GM06990 (cell line): ENCODE measurements around the gene AGAP1.

Source experiments
- DNase-seq: peaks from one replicate; pipeline ENCODE4 v3.0.0-alpha.2; 2011; ENCODE audit not compliant: insufficient read length; ENCODE audit errors: extremely low read depth
- H3K27me3 ChIP-seq: replicated peaks from 2 replicates; pipeline ENCODE4 v1.6.0; 2011; ENCODE audit warnings: low read length; ENCODE audit not compliant: control insufficient read depth, insufficient read depth
- H3K36me3 ChIP-seq: 2 replicates; pipeline ENCODE4 v1.5.1; 2011; ENCODE audit warnings: low read length; ENCODE audit not compliant: control insufficient read depth, insufficient read depth
- H3K4me3 ChIP-seq: replicated peaks from 2 replicates; pipeline ENCODE4 v1.5.1; 2011; ENCODE audit warnings: low read depth, mild to moderate bottlenecking, control low read depth, low read length
- CTCF ChIP-seq: IDR thresholded peaks from 2 replicates; pipeline ENCODE4 v1.5.1; 2011; ENCODE audit warnings: low read length, control low read depth, mild to moderate bottlenecking, inconsistent platforms; ENCODE audit not compliant: insufficient read depth, poor library complexity, severe bottlenecking

AGAP1 gene

GRCh38 chr2:235747001-235747785 lies 253.3 kb downstream of the AGAP1 start:
- H3K4me3 ChIP-seq = no peak overlapping the region
- H3K27me3 ChIP-seq = no peaks in the 10 kb centered on the region
- no peak for TF ChIP-seq CTCF
- no peak for DNase-seq
- H3K36me3 ChIP-seq = no peaks in the 10 kb centered on the region

DNA sequence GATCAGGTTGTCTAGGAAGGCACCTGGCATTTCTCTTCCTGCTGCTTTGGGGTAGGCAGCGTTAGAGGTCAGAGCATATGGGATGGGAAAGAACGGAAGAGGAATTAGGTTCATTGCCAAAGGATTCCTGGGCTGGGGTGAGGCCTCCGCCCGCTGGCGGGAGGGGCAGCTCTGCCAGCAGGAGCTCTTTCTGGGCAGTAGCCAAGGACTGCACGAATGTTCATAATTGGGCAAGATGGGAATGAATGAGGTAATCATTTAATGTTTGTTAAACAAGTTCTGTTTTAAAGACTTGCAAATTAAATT lies 253.9 kb downstream of the AGAP1 start:
- DNase-seq = no peak
- no peak overlapping the region for H3K4me3 ChIP-seq
- TF ChIP-seq CTCF = no peak
- H3K36me3 ChIP-seq = no peaks in the 10 kb centered on the region
- H3K27me3 ChIP-seq = no peaks in the 10 kb centered on the region

DNA sequence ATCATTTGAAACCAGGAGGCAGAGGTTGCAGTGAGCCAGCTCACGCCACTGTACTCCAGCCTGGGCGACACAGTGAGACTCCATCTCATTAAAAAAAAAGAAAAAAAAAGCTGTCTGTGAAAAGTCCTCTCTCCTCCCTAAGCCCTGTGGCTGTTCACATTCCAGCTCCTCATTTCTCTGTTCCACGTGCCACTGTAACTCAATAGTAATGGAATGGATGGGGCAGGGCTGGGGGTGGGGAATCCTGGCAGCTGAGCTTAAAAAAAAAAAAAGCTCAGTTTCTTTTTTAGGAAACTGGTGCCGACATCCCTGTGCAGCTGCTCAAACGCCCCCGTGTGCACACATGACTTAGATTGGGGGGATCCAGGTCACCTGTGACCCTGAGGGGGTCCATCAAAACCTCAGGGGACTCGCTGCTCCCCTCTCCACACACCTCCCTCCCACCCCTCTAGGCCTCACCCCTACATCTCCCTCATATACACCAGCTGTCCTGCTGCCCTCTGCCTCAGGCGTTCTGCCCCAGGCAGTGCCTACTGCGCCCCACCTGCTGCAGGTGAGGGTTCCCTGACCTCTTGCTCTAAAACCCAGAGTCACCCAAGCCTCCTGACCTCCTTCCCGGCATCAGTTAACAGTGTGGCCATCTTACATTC lies 255.4 kb downstream of the AGAP1 start:
- Histone ChIP-seq H3K27me3 (no peaks in the 10 kb centered on the region), H3K36me3 (no peaks in the 10 kb centered on the region), H3K4me3 (no peak overlapping the region)
- no peak for TF ChIP-seq CTCF
- no peak for DNase-seq

GRCh38 chr2:235749771-235750160 lies 255.9 kb downstream of the AGAP1 start:
- no peak for TF ChIP-seq CTCF
- DNase-seq = no peak
- Histone ChIP-seq H3K27me3 (no peaks in the 10 kb centered on the region; the same call in 1 of the 2 replicates), H3K36me3 (no peaks in the 10 kb centered on the region), H3K4me3 (no peak overlapping the region)

DNA sequence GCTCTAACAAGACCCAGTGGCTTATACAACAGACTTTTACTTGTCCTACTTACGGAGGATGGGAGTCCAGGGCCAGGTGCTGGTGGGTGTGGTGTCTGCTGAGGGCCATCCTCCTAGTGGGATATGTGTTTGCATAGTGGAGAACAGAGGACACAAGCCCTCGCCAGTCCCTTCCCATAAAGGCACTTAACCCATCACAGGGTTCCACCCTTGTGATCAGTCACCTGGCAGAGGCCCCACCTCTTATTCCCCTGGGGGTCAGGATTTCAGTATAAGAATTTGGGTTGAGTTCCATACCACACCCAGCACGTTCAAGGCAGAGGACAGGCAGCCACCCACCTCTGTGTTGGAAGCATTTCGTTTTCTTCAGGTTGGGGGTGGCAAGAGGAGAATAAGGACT lies 259.0 kb downstream of the AGAP1 start:
- no peak overlapping the region for H3K4me3 ChIP-seq
- H3K27me3 ChIP-seq = no peaks in the 10 kb centered on the region; the same call in 1 of the 2 replicates
- DNase-seq = no peak
- no peak for TF ChIP-seq CTCF
- H3K36me3 ChIP-seq = no peaks in the 10 kb centered on the region
